ENCODE measurements around the gene IRF2BP2.

GRCh38 chr1:234626391-234626790 lies 16.4 kb upstream of the IRF2BP2 start:
- no peak for TF ChIP-seq ZFP36 (IDR thresholded peaks at IDR 0.05; ENCODE audit: borderline replicate concordance, partially characterized antibody)
- TF ChIP-seq CBX8 (IDR thresholded peaks at IDR 0.05): no peak
- TF ChIP-seq POLR2A (IDR thresholded peaks at IDR 0.05; ENCODE audit: low read length): no peak
- no peak for TF ChIP-seq ESRRA (IDR thresholded peaks at IDR 0.05; ENCODE audit: borderline replicate concordance, low read length)
- no peak for TF ChIP-seq RNF2 (IDR thresholded peaks at IDR 0.05; ENCODE audit: borderline replicate concordance, low read depth)
- no peak for TF ChIP-seq CTCF (IDR thresholded peaks at IDR 0.05)
- TF ChIP-seq USF2 (IDR thresholded peaks at IDR 0.05): no peak
- no peak for TF ChIP-seq MAX (IDR thresholded peaks at IDR 0.05)
- TF ChIP-seq NFE2L2 (conservative IDR thresholded peaks at IDR 0.05; ENCODE audit: low read length): no peak
- TF ChIP-seq CBX2 (IDR thresholded peaks at IDR 0.05; ENCODE audit: borderline replicate concordance, low read depth): no peak
- no peak for TF ChIP-seq CHD4 (IDR thresholded peaks at IDR 0.05; ENCODE audit: borderline replicate concordance)

Measured in A549 (cell line).